Suprapubic skin (tissue), 4 donors: Measurements from ENCODE around the gene JMJD4. TPM values are rescaled to one million over a fixed set of nuclear protein-coding genes. Genes with fewer than 3 reads are reported as not detected.

Source experiments
- DNase-seq, 2 donors: peaks; one replicate each; pipeline ENCODE4 v3.0.0-alpha.2; 2019; ENCODE audit warnings: low spot score in 2 of 2
- H3K27ac ChIP-seq: fragments of 200-600 bp; sonication (generic); one replicate; pipeline ENCODE4 v1.5.1; 2019
- H3K27me3 ChIP-seq: fragments of 200-600 bp; sonication (generic); one replicate; pipeline ENCODE4 v1.5.1; 2019
- H3K36me3 ChIP-seq: fragments of 200-600 bp; sonication (generic); one replicate; pipeline ENCODE4 v1.5.1; 2019
- H3K4me1 ChIP-seq: fragments of 200-600 bp; sonication (generic); one replicate; pipeline ENCODE4 v1.5.1; 2019
- H3K4me3 ChIP-seq: fragments of 200-600 bp; sonication (generic); one replicate; pipeline ENCODE4 v1.5.1; 2019; ENCODE audit warnings: mild to moderate bottlenecking
- H3K9me3 ChIP-seq: fragments of 200-600 bp; sonication (generic); one replicate; pipeline ENCODE4 v1.5.1; 2019
- CTCF ChIP-seq, 2 donors: fragments of 200-600 bp in 1 of 2; fragments of 450-650 bp in 1 of 2; sonication (generic) in 1 of 2; IDR thresholded peaks; one replicate each; pipeline ENCODE4 v1.5.1; 2016 to 2019; ENCODE audit warnings: antibody characterized with exemption in 2 of 2, mild to moderate bottlenecking in 1 of 2, moderate library complexity in 1 of 2
- EP300 ChIP-seq: sonication (generic); formaldehyde crosslinking; IDR thresholded peaks from one replicate; pipeline ENCODE4 v1.6.1; 2017; ENCODE audit warnings: antibody characterized with exemption
- POLR2A ChIP-seq, 2 donors: fragments of 450-650 bp; IDR thresholded peaks; one replicate each; pipeline ENCODE4 v1.6.1; 2017; ENCODE audit warnings: antibody characterized with exemption in 2 of 2, mild to moderate bottlenecking in 2 of 2, moderate library complexity in 2 of 2
- POLR2AphosphoS5 ChIP-seq, 3 donors: sonication (generic); formaldehyde crosslinking; IDR thresholded peaks; one replicate each; pipeline ENCODE4 v1.6.1; 2017; ENCODE audit warnings: antibody characterized with exemption in 3 of 3
- WGBS: methylation state at CpG from one replicate; pipeline ENCODE4 v1.1.5; 2018; 5-methylcytosine and 5-hydroxymethylcytosine counted together
- total RNA-seq, 4 donors: library from RNA; depleted of rRNA; stranded (reverse); fragments of >200 nt; gene quantifications; one replicate each; pipeline ENCODE4 v1.1.0, GENCODE V29; 2016

The JMJD4 gene
- total RNA-seq, 4 donors from 2014 or later, result 9.9 to 24.2 (median 16.5) TPM

- H3K27me3 ChIP-seq, result no peaks in the 10 kb centered on the region
- H3K4me1 ChIP-seq, result peaks cover 15% of the 10 kb centered on the region
- no peak overlapping the region for H3K4me3 ChIP-seq
- peaks cover 27% of the 10 kb centered on the region for H3K36me3 ChIP-seq
- TF ChIP-seq CTCF (IDR thresholded peaks at IDR 0.05) (no peak), EP300 (peak; percentile 14)
- H3K27ac ChIP-seq, result no peak overlapping the region
- WGBS, result 69% methylated on average over 7 of the region's 7 CpGs
- peak; percentile 65 for DNase-seq
- no peaks in the 10 kb centered on the region for H3K9me3 ChIP-seq
Measured at GRCh38 chr1:227748496-227749182, 13.5 kb upstream of the JMJD4 start.

GRCh38 chr1:227747948-227748495, 12.9 kb upstream of the JMJD4 start:
- Histone ChIP-seq H3K4me3 (no peak overlapping the region), H3K36me3 (peaks cover 27% of the 10 kb centered on the region), H3K9me3 (no peaks in the 10 kb centered on the region), H3K4me1 (peaks cover 12% of the 10 kb centered on the region), H3K27me3 (no peaks in the 10 kb centered on the region), H3K27ac (no peak overlapping the region)
- 86% methylated on average over 12 of the region's 18 CpGs for WGBS
- DNase-seq, result peak in 1 of 2 donors; percentile 75
- no peak for TF ChIP-seq POLR2A (IDR thresholded peaks at IDR 0.05)
- TF ChIP-seq CTCF (IDR thresholded peaks at IDR 0.05), result no peak
- no peak for TF ChIP-seq EP300
- no peak for TF ChIP-seq POLR2AphosphoS5 (IDR thresholded peaks at IDR 0.05)

GRCh38 chr1:227747382-227747781, 12.3 kb upstream of the JMJD4 start:
- Histone ChIP-seq H3K4me3 (no peak overlapping the region), H3K9me3 (no peaks in the 10 kb centered on the region), H3K36me3 (peaks cover 27% of the 10 kb centered on the region), H3K4me1 (peaks cover 12% of the 10 kb centered on the region), H3K27ac (no peak overlapping the region), H3K27me3 (no peaks in the 10 kb centered on the region)
- DNase-seq, result peak in 1 of 2 donors; percentile 67
- no peak for TF ChIP-seq POLR2AphosphoS5 (IDR thresholded peaks at IDR 0.05)
- no peak for TF ChIP-seq POLR2A (IDR thresholded peaks at IDR 0.05)
- TF ChIP-seq EP300, result no peak
- TF ChIP-seq CTCF (IDR thresholded peaks at IDR 0.05), result no peak
- WGBS, result 78% methylated on average over 6 of the region's 8 CpGs

GRCh38 chr1:227746676-227747075, 11.6 kb upstream of the JMJD4 start:
- DNase-seq, result no peak
- Histone ChIP-seq H3K27me3 (no peaks in the 10 kb centered on the region), H3K27ac (no peak overlapping the region), H3K36me3 (peaks cover 27% of the 10 kb centered on the region), H3K4me1 (peaks cover 12% of the 10 kb centered on the region), H3K4me3 (no peak overlapping the region), H3K9me3 (no peaks in the 10 kb centered on the region)
- TF ChIP-seq POLR2AphosphoS5 (IDR thresholded peaks at IDR 0.05) (no peak), POLR2A (IDR thresholded peaks at IDR 0.05) (no peak), EP300 (no peak), CTCF (IDR thresholded peaks at IDR 0.05) (no peak)
- WGBS, result 74% methylated on average over 6 of the region's 6 CpGs

- peaks cover 22% of the 10 kb centered on the region for H3K36me3 ChIP-seq
- no peak overlapping the region for H3K27ac ChIP-seq
- TF ChIP-seq POLR2AphosphoS5 (IDR thresholded peaks at IDR 0.05) (no peak), EP300 (no peak), POLR2A (IDR thresholded peaks at IDR 0.05) (no peak), CTCF (IDR thresholded peaks at IDR 0.05) (no peak)
- DNase-seq, result peak in 1 of 2 donors; percentile 65
- no peak overlapping the region for H3K4me3 ChIP-seq
- peaks cover 12% of the 10 kb centered on the region for H3K4me1 ChIP-seq
- H3K9me3 ChIP-seq, result no peaks in the 10 kb centered on the region
- H3K27me3 ChIP-seq, result no peaks in the 10 kb centered on the region
- 70% methylated on average over 2 of the region's 12 CpGs for WGBS
Measured at GRCh38 chr1:227745568-227746265, 10.6 kb upstream of the JMJD4 start.
